NCI-H2196 treated with DMSO at 0.1 percent for 48 hours (cell line): ENCODE results near the gene GTF2H1.

Experiments
- DNase-seq: peaks from one replicate; lab custom pipeline; 2025; ENCODE audit not compliant: unreplicated experiment; lab: John Stamatoyannopoulos, UW

Gene GTF2H1

DNA sequence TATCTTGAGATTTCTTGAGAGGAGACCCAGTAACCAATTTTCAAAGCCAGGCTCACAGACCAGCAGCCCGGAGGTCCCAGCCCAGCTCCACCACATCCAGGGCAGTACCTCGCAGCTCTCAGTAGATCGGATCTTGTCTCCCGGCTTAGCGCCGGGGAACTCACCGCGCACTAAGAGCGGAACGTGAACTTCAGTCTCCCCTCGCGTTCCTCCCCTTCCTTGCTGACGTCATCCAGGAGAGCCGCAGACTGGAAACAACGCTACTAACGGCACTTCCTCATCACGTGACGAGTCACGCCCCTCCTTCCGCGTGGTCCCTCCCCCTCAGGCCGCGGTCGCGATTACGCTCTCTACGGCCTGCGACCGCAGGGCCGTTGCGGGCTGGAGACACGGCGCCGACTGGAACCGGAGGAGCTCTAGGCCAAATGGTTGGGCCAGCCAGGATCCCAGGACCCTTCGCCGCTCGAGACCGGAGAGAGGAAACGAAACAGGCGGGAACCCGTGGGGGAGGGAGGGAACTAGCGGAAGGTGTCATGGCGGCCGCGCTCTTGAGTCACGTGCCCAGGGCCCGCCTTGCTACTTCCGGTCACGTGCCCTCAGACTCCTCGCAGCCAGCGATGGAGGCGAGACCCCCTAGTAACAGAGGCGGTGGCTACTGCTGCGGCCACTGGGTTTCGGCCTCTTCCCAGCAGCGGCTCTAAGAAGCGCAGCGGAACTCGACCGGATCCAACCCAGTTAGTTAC is at the start of gene GTF2H1, which contains the start of gene HPS5:
Gene GTF2H1, plus strand, starts transcription at position 599 of the 743 bp plus-strand sequence. CDS start 10,508 bp downstream, outside the sequence.
Gene HPS5, minus strand, starts transcription at position 172 of the 743 bp plus-strand sequence. CDS start 4,282 bp downstream, outside the sequence.
- peak; percentile 91 for DNase-seq

DNA sequence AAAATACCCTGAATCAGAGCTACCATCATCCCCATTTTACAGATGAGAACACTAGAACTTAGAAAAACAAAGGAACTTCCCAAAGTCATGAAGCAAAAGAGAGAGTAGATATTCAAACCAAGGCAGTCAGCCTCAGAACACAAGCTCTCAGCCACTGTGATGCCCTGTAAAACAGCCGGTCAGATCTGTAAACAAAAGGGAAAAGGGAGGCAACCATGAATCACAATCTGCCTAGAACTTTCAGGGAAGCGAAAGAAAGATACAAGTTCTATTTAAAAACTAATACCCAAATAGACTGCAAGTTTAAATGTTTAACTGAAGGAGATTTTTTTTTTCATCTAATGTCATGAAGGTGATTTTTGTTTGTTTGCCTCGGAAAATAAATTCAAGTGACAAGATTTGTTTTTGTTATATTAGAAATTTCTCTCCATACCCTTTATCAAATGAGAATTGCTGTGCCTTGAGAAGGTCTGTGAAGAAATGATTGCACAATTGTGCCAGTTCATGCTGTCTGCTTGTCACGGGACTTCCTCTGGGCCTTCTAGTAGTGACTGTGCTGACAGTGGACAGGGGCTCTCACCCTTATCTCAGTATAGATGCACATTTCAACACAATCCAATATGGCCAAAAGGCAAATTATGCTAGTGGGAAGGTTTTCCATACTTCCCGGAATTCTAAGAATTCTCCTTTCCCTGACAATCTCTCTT is 44.6 kb upstream of the GTF2H1 start:
- no peak for DNase-seq

DNA sequence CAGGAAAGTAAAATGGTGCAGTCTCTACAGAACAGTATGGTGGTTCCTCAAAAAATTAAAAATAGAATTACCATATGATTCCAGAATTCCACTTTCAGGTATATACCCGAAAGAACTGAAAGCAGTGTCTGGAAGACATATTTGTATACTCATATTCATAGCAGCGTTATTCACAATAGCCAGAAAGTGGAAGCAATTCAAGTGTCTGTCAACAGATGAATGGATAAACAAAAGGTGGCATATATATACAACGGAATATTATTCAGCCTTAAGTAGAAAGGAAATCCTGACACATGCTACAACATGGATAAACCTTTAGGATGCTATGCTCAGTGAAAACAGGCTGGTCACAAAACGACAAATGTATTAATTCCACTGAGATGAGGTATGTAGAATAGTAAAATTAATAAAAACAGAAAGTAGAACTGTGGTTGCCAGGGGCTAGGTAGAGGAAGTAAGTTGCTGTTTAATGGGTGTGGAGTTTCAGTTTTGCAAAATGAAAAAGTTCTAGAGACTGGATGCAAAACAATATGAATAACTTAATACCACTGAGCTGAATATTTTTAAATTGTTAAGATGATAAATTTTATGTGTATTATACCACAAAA is 41.8 kb upstream of the GTF2H1 start:
- no peak for DNase-seq

DNA sequence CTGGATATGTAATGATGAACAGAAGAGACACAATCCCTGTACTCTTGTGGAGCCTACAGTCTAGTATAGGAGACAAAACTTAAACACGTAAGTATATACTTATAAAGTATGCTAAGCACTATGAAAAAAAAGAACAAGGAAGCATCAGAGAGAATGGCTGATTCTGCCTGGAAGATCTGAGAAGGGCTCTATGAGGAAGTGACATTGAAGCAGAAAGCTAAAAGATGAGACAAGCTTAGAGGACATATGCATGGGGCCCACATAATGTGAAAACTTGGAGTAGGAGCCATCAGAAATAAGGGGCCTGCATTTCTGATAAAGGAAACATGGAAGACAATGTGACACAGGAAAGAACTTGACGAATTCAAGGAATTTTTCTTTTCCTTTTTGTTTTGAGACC is 39.7 kb upstream of the GTF2H1 start:
- no peak for DNase-seq

DNA sequence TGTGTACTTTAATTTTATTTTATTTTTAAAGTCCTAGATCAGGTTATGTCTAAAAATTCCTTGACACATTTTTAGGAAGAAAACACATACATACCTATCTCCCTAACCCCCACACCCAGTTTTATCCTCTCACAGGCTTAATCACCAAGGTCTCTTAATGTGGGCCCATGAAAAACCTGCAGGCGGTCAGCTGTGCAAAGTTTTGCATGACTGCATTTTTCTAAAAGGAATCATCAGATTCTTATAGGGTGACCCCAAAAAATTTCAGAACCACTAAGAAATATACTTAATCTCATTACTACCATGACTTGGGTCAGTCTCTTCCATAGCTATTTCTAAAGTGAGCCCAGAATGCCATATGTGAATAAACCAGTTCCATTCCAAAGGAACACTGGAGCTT is 36.5 kb upstream of the GTF2H1 start:
- DNase-seq: no peak

DNA sequence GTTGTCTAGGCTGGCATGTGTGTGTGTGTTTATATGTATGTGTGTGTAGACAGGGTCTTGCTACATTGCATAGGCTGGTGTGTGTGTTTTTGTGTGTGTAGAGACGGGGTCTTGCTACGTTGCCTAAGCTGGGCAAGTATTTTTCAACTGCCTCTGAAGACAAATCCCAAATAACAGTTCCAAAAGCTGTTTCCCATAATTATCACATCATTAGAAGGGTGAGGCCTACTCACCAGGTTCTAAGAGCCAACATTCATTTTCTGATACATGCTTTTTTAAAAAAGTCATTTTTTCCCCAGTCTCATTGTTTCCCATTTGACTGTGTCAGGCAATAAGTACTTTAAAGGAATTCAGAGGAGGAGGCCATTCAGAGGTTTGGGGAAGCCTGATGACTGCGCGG is 33.5 kb upstream of the GTF2H1 start:
- no peak for DNase-seq

DNA sequence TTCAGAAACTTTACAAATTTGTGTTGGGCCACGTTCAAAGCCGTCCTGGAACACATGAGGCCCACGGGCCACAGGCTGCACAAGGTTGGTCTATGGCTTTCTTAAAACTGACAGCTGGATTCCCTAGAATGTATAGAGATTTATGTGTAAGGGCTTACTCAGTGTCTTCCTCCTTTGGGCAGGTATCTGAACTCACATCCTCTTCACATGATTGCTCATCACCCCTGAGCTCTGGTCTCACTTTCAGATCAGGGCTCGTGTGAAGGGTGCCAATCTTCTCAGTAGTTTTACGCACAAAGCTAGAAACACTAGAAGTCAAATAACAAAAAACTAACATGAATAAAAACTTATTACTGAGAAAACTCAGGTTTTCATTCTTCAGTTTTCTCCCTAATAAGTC is 27.5 kb upstream of the GTF2H1 start:
- no peak for DNase-seq

DNA sequence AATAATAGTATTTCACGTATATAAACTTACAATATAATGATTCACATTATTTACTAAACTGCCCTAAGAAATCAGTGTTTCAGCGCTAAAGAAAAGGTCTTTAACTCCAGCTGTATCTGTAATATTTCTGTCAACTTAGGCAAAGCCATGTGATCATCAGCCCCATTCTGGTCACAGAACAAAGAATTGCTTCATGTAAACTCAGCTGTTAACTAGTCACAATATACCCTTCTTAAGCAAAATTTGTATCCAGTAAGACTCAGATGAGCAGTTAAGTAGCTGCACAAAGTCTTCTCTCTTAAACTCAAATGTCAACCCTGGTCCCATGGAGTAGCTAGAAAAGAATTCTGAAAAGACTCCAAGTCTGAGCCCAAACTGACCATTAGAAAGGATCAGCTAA is 27.1 kb upstream of the GTF2H1 start:
- no peak for DNase-seq

DNA sequence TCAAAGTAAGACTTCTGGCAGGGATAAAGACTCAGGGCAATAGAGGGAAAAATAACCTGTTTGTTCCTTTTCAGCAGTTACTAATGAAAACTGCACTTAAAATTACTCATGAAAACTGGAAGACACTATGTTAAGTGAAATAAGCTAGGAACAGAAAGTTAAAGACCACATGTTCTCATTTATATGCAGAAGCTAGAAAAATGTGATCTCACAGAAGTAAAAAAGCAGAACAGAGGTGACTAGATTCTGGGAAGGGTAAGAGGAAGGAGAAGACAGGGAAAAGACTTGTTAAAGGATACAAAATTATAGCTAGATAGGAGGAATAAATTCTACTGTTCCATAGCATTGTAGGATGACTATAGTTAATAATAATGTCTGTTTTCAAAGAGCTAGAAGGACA is 22.6 kb upstream of the GTF2H1 start:
- DNase-seq: no peak

DNA sequence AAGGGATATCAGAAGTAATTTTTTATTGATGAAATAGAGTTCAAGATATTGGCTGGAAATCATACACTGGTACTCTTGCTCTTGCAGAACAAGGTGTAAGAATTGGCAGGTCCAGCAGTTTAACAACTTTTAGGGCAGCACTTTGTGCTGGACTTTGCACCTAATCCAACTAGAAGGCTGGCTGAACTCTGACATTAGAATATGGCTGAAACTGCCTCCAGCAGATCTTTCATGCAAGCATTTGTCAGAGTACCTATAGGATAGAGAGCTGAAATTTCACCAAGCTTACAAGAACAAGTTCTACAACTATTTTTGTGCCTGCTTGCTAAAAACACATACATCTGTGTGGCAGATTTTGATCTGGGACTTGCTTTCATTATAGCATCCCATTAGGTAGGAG is 17.6 kb upstream of the GTF2H1 start:
- DNase-seq: no peak

DNA sequence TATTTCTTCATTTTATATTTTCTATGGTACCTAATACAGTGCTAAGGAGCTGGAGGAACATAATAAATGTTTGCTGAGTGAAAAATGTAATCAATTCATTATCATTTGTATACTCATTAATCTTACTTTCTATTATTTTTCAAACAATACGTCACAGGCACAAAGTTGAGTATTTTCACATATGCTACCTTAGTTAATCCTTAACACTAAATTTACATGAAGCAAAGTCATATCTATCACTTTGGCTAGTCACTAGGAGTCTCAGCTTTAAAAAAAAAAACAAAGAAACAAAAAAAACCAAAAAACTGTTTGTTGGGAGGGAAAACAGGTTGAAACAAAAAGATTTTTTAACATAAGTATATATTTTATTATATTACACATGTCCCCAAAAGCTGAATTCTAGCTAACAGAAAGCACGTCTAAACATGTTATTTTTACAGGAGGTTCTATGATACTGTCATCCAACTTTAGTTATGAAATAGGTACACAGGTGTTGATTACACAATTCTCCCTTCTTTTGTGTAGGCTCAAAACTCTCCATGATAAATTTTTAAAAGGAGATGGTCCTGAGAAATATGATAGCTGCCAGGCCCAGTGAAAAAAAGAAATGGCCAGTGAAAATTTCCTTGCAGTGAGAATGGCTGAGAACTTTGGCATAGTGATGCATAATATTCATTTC is 14.8 kb upstream of the GTF2H1 start:
- no peak for DNase-seq

DNA sequence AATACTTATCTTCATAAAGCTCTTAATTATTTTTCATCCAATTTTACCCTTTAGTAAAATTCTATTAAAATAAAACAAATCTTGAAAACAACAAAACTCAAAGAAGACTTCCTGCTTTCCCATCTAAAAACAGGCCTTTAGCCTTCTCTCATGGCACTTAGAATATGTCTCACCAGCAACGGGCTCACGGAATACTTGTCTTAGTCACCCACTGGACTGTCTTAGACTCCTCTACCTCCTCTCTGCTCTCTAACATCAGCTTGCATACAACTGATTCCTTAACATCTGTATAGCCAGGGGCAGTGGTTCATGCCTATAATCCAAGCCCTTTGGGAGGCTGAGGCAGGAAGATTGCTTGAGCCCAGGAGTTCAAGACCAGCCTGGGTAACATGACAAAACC is 14.1 kb upstream of the GTF2H1 start:
- no peak for DNase-seq

DNA sequence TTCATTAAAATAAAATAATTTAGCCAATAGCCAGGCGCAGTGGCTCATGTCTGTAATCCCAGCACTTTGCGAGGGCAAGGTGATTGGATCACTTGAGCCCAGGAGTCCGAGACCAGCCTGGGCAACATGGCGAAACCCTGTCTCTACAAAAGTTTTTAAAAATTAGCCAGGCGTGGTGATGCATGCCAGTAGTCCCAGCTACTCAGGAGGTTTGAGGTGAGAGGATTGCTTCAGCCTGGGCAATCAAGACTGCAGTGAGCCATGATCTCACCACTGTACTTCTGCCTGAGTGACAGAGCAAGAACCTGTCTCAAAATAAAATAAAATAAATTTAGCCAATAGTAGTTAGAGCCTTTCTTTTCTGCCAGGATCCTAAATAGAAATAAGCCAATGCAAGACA is 12.7 kb upstream of the GTF2H1 start:
- no peak for DNase-seq

DNA sequence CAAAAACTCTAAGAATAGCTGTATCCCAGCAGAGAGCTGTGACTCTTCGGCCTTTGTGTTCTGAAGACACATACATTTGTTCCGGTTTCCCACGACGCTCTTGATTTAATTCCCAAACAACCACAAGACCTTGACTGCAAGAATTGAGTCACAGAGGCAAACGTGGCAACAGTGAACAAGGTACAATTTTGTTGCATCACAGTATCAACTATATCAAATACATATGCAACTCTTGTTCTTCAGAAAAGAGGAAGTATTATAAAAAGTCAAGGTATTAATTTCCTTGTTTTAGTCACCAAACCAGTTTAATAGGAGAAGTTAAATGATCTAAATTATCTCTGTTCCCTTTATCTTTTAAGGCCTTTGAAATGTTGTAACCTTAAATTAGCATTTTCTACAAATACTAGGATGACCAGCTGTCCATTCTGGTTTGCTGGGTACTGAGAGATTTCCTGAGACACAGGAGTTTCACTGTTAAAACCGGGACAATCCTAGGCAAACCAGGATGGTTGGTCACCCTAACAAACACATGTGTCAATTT is 11.5 kb upstream of the GTF2H1 start:
- DNase-seq: no peak

DNA sequence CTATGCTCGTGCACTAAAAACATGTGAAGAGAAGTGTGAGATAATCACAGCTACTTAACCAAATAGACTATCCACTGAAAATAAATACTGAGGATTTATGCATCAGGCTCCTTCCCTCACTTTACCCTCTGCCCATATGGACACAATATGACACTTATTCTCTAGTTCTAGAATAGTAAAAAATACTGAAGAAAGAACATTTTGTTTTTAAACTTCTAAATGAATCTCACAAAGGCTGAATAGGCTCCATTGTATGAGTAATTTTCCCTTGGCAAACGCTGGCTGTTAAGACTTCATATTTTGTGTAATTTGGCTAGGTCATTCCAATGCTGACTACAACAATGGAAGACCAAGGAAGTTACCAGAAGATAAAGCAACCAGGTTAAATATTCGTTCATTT is 10.4 kb upstream of the GTF2H1 start:
- no peak for DNase-seq

DNA sequence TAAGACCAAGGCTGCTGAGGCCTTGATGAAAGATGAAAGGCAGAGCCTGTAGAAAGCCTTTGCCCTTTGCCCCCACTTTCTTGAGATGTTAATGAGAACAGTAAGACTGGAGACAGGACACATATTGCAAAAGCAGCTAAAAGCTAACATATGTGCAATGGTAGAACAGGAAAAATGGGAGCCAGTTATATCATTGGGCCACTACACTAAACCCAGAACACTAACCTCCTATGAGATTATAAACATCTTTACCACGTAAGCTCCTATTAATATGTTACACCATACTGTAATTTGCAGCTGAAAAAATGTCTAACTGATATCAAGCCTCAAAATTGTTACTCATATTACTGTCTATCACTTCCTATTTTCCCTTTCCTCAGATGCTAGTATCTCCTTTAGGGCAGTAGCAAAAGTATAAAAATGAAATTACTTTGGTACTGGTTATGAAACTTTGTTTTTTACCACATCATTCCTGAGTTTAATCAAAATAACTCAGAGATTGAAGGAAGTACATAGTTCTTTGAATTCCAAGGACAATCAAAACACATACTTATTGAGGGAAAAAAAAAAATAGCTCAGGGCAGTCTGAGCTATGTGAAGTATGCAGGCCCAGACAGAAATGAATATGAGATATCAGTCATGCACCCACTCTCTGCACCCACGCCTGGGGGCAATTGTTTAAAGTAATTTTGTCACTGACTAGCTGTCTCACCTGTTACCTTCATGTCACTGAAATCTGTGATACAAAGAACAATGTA is 9.5 kb upstream of the GTF2H1 start:
- no peak for DNase-seq

DNA sequence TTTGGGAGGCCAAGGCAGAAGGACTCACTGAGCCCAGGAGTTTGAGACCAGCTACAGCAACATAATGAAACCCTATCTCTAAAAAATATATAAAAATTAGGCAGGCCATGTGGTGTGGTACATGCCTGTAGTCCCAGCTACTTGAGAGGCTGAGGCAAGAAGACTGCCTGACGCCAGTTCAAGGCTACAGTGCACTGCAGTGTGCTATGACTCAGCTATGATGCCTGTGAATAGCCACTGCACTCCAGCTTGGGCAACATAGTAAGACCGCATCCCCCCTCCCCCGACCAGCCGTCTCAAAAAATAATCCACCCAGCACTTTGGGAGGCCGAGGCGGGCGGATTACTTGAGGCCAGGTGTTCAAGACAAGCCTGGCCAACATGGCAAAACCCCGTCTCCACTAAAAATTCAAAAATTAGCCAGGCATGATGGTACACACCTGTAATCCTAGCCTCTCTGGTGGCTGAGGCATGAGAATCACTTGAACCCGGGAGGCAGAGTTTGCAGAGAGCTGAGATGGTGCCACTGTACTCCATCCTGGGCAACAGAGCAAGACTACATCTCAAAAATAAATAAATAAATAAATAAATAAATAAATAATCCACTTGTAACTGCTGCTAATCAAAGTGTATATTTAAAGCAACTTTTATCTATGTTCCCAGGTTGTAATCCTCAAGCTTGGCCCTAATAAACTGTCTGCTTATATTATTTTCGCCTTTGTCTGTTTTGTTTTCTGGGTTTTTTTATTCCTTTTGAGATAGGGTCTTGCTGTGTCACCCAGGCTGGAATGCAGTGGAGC is 8.2 kb upstream of the GTF2H1 start:
- DNase-seq: no peak

DNA sequence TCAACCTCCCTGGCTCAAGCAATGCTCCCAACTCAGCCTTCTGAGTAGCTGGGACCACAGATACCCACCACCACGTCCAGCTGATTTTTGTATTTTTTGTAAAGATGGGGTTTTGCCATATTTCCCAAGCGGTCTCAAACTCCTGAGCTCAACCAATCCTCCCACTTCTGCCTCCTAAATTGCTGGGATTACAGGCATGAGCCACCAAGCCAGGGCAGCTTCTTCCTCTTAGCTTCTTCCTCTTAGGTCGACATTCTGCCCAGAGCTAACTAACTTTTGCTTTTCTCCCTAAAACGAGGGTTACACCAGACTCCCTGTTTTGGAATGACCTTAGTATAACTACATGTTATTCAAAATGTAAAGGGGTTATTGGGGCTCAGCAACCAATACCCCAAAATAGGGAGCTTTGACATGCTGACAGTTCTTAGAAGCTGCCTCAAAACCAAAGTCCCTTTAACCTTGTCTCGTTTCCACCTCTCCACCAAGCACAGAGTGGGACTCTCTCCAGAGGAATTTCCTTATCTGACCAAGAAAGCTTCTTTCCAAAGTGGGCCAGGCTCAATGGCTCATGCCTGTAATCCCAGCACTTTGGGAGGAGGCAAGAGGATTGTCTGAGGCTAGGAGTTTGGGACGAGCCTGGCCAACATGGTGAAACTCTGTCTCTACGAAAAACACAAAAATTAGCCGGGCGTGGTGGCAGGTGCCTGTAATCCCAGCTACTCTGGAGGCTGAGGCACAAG is 7.4 kb upstream of the GTF2H1 start:
- no peak for DNase-seq

DNA sequence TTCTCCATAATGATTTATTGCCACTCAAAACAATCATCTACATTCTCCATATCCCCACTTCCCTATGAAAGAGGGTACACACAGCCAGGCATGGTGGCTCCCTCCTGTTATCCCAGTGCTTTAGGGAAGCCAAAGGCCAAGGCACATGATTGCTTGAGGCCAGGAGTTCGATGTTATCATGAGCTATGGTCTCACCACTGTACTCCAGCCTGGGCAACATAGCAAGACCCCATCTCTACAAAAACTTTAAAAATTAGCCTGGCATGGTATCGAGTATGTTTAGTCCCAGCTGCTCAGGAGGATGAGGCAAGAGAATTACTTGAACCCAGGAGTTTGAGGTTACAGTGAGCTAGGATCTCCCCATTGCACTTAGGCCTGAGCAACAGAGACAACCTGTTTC is 6.5 kb upstream of the GTF2H1 start:
- no peak for DNase-seq
